GM18951 (cell line): ENCODE data around the gene PDRG1.
"Not testable (repeated sequence)": the region's sequence is repeated elsewhere in the genome, so short reads cannot be mapped to it uniquely, and the experiment has no call there.

Experiments
- POLR2A ChIP-seq: IDR thresholded peaks from 4 replicates; pipeline ENCODE4 v1.6.1; 2011; ENCODE audit warnings: mild to moderate bottlenecking; ENCODE audit not compliant: insufficient read length, insufficient read depth; ENCODE audit errors: extremely low read depth
- in situ Hi-C: fragments of 300-500 bp; cut with MboI; formaldehyde crosslinking; loops from one replicate; pipeline ENCODE4 v1.12.0; 2022; ENCODE audit warnings: low sequenced_read_pairs, mixed read lengths, inconsistent platforms; ENCODE audit not compliant: unreplicated experiment

PDRG1 gene

DNA sequence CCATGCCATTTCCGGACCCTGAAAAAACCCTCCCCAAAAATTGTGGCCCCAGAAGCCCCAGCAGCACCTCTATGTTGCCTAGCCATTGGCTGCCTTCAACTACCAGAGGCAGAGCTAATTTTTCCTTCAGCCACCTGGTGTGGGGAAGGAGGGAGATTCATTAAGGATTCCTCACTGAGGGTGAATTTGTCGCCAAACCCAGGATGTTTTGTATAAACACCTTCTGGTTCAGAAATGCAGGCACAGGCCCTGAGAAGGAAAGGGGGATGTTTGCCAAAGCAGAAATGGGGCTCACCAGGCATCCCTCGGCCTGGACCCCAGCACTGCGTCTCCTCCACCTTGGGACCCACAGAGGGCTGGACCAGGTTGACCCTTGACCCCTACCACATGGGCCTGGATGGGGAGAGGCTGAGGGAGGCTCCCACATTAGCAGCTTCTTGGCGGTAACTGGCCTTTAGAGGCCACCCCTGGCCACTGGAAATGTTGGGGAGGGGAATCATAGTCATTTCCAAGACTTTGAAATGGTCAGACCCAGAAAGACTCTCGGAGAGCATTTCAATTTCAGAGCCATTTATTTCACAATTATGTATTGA is 1.8 kb upstream of the PDRG1 start:
- in situ Hi-C loops = no loop called here
- no peak for TF ChIP-seq POLR2A

DNA sequence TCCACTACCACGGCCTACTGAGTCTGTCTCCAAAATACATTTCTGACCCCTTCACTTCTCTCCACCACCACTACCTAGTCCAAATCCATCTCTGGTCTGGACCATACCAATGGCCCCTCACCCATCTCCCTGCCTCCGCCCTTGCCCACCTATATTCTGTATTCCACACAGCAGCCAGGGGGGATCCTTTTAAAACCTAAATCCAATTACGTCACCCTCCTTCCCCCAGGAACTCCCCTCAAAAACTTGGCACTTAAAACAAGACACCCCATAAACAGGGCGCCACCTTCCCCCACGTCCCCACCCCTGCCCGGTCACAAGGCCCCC is 680 bp downstream of the PDRG1 start:
- in situ Hi-C loops = no loop called here
- no peak for TF ChIP-seq POLR2A

DNA sequence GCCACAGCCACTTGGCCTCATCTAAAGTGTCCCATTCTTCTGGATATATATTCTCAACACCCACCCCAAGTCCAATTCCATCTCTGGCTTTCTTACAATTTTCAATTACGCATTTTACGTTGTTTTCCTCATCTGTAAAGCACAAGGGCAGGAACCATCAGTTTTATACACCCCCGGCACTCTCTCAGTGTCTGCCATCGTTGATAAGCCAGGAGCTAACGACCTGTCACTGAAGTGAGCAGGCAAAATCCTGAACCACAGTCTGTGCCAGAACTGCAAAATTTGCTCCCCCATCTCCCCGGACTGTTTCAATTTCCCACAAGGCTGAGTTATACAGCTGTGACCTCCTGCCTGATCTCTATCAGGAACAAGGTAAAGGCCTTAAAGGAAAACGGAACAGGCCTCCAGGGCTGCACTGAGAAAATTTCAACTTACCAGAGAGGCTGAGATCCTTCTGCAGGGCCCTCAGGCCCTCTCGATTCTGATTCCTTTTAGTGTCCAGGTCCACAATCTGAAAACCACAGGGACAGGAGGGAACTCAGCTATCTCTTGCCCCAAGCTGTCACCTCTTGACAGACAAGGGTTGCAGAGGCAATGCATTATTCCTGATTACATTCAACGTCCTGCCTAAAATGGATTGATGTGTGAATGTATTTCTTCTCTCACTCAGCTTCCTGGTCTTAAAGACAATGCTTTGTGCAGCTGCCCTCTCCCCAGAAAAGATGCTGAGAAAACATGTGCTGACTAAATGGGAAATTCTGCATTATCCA is 1.8 kb downstream of the PDRG1 start:
- TF ChIP-seq POLR2A = no peak
- in situ Hi-C loops = no loop called here

DNA sequence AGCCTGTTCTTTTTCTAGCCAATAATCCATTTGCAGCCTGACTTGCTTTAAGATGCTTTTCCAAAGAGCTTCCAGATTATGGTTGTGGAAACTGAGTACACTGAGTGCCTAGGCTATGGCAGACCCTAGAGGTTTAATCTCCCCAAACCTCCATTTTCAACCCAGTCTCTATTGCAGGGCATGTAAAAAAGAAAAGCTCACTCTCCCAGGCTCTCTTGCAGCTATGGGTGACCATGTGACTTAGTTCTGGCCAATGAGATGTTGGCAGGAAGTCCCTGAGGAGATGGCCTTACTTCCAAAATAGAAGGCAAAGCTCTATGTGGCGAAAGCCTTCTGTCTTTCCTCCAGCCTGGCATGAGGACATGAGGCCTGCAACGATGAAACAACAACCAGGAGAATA is 3.8 kb downstream of the PDRG1 start:
- TF ChIP-seq POLR2A = no peak
- in situ Hi-C loops = no loop called here

DNA sequence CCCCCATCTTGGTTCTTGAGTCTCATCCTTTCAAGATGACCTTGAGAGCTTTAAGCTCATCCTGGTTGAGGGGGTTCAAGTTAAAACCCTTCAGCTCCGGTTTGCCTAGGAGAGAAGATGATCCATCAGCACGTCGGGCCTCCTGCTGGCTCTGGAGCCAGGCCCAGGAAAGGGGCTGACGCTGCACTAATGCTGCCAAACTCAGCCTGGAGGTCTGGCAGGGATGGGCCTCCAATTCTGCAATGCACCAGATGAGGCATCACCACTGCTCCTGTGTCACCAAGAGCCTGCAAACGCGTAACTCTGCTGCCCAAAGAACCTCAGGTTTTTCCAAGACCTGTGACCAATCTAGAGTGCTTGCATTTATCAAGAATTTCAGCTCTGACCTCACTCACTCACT is 6.1 kb downstream of the PDRG1 start:
- no peak for TF ChIP-seq POLR2A
- in situ Hi-C loops = no loop called here

DNA sequence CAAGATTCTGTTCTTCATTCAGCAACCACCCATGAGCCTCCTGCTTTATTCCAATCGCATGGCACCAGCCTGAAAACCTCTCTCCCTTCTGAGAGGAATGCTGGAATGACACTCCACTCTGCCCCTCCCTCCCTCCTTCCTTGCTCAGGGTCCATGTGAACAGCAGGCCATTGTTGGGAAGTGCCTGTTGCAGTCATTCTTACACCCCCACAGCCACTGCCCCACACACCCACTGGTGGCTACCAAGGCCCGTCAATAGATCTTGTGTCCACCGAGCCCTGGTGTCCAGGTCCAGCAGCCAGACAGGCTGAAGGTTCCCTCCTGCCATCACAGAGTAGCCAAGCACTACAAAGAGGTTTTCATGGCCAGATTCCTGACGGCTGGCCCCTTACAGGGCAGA is 6.5 kb downstream of the PDRG1 start:
- TF ChIP-seq POLR2A = no peak
- in situ Hi-C loops = no loop called here

DNA sequence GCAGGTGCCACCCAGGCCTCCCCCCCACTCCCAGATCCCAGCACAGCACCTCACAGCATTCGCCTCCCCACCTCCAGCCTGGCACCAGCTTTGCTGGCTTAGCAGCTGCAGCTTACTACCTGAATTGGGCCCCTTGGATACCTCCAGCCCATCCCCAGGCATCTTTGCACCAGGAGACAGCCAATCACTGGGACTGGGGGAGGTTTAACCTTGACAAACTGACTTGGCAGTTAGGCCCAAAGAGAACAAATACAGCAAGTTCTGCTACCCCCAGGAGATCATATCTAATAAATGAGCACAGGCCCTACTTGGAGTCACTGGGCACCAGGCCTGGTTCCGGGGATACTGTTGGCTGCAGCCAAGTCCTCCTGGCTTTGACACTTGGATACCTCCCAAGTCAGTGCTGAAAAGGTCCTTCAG is 8.8 kb downstream of the PDRG1 start:
- in situ Hi-C loops = no loop called here
- no peak for TF ChIP-seq POLR2A

DNA sequence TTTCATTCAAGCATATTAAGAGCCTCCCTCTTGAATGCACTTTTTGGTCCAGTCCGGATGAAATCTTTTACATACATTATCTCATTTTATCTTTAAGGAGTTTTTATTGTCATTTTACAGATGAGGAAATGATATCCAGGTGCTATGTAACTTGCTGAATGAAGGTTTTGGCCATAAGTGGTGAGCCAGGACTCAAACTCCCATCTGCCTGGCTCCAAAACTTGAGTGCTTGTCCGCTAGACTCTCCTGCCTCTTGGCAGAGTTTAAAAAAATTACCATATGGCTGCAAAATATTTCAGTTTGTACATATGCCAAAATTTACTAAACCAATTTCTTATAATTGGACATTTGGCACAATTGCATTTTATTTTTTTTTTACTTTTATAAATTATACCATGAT is 12.2 kb downstream of the PDRG1 start:
- in situ Hi-C loops = no loop called here
- TF ChIP-seq POLR2A = no peak

DNA sequence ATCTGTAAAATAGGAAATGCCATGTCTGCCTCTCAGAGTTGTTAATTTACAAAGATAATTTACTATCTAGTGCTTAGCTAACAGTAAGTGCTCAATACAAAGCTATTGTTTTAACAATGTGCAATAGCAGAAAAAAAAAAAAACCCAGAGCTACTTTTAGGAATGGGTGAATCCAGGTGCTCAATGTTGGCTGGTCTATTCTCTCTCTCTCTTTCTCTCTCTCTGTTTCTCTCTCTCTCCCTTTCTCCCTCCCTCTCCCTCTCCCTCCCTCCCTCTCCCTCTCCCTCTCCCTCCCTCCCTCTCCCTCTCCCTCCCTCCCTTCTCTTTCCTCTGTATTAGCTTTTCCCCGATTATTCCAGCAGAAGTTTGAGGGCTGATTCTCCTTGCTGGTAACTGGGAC is 14.0 kb downstream of the PDRG1 start:
- in situ Hi-C loops = no loop called here
- TF ChIP-seq POLR2A = no peak

DNA sequence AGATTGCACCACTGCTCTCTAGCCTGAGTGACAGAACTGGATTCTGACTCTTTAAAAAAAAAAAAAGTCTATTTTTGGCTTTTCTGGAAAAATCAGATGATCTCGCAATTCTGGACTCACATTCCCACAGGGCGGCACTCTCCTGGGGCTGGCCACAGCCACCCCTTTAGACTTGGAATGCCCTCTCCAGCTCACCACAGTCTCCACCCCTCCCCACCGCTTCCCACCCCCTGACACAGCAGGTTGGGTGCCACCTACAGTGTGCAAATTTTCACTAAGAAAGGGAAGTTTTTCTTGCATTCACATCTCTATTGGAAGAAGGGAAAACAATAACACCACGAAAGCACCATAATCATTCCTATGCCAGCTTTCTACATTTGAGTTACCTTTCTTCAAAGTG is 15.4 kb downstream of the PDRG1 start:
- in situ Hi-C loops = no loop called here
- TF ChIP-seq POLR2A = no peak

DNA sequence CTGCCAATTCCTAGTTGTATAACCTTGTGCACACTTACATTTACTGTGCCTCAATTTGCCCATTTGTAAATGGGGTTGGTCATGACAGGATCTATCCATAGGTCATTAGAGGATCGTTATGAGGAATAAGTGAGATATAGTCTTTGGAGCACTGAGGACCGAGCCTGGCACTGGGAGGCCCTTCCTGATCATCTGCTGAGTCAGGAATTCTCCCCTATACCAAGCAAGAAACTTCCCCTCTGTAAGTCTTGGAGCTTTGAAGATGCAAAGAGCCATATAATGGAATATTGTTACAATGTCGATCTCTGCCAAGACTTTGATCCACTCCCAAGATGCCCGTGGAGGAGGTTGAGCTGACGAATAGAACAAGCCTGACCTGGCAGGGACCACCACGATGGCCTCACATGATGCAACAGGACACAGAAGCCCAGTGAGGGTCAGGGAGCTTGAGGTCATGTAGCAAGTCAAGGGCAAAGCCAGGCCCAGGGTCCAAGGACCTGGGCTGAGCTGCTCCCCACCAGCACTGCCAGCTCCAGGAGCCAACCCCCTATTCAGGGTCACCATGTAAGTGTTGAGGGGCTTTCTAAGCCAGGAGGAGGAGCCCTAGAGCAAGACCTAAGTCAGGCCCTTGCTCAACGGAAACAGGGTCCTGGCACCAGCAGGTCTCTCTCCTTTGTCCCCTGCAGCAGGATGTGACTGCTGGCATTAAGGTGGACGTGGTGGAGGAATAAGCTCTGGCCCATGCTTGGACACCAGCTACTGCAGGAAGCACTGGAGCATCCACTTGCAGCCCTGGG is 16.7 kb downstream of the PDRG1 start:
- TF ChIP-seq POLR2A = no peak
- in situ Hi-C loops = no loop called here

DNA sequence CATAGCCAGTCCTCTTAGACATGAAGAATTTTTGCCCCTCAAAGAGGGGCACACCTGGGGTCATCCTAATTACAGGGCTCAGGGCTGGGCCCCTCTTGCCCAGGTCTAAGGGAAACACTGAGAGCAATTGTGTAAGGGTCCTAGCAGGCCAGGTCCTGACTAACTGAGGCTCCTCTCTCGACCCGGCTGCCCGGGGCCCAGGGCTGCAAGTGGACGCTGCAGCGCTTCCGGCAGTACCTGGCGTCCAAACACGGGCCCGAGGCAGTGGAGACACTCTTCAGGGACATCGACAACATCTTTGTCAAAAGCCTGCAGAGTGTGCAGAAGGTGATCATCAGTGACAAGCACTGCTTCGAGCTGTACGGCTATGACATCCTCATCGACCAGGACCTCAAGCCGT is 17.4 kb downstream of the PDRG1 start:
- in situ Hi-C loops = no loop called here
- no peak for TF ChIP-seq POLR2A

DNA sequence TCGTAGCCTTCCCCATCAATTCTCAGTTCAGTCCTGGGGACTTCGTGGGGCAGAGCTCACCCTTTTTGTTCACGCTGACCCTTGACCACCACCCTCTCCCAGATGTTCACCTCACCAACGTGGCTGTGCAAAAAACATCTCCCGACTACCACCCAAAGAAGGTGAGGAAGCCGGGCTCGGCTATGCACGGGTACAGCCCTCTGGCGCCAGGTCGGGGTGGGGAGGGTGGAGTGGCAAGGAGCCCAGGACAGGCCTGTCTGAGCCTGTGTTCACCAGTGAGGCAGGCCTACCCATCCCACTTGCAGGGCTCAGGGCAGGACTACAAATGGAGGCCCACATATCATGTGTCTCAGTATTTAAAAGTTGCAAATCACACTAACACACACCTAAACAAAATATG is 18.1 kb downstream of the PDRG1 start:
- in situ Hi-C loops = no loop called here
- no peak for TF ChIP-seq POLR2A

DNA sequence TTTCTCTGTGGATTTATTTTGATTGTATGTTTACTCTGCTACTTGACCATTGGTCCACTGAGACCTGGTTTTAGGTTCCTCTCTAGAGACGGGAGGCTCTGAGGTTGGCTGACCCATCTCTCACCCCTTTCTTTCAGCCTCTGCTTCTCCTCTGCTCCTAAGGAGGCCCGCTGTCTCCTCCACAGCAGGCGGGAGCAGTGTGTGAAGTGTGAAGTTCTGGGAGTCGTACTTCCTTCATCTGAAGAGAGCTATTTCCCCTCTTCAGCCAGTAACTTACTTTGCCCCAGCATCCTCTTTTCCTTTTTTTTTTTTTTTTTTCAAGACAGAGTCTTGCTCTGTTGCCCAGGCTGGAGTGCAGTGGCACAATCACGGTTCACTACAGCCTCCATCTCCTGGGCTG is 21.1 kb downstream of the PDRG1 start:
- no peak for TF ChIP-seq POLR2A
- in situ Hi-C loops = no loop called here

DNA sequence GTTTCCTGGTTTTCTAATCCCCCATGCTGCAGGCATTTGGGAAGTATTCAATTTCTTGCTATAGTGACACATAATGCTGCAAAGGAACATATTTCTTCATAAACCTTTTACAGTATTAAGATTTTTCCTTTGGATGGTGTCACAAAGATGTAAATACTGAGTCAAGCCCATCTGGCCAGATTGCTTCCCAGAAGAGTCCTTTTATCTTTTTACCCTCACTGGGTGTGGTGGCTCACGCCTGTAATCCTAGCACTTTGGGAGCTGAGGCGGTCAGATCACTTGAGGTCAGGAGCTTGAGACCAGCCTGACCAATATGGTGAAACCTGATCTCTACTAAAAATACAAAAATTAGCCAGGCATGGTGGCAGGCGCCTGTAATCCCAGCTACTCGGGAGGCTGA is 22.2 kb downstream of the PDRG1 start:
- in situ Hi-C loops = not testable (repeated sequence)
